Measurements from ENCODE around the gene TPCN2. TPM values are rescaled to one million over a fixed set of nuclear protein-coding genes. Genes with fewer than 3 reads are reported as not detected.

Gene TPCN2
- total RNA-seq, 4 donors from 2014 or later = 27.1 to 36.1 (median 31.3) TPM

DNA sequence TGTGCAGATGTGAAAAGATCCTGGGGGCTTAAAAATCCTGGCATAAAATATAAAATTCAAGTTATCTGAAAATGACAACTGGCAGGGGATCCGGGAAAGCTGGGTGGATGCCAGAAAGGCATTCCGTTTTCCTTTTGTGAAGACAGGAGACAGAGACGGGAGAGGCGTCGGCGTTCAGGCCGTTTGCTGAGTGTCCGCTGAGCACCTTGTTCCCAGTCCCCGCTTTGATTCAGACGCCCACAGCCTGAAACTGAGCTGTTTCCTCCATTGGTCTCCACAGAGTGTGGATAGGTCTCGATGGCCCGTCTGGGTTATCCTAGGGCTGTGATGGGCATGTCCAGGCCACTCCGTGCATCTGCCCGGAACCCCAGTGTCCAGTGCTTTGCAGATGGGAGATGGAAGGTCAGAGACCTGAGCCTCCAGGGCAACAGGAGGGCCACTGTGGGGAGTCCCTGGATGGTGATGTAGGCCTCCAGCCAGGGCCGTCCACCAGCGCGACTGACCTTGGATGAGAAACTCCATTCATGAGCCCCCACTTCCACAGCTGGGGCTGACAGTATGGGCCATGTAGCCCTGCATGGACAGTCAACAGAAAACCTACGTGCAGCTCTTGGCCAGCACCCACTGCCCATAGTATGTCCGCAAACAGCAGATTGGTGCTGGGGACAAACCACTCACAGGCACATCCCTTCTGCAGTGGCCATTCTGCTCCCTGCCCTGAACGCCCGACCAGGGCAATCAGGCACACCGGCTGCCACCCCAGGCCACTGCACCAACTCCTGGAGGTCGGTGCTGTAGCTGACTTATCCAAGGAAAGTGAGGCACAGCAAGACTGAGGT lies 47.3 kb upstream of the TPCN2 start:
- Histone ChIP-seq H3K36me3 (peaks cover 0 to 26% (median 0%) of the 10 kb centered on the region in 3 donors), H3K4me3 (no peak overlapping the region), H3K4me1 (peaks cover 0 to 70% (median 49%) of the 10 kb centered on the region in 4 donors), H3K27me3 (no peaks in the 10 kb centered on the region), H3K27ac (peak overlapping the region; percentile 75 to 95 (median 84)), H3K9me3 (no peaks in the 10 kb centered on the region)
- DNase-seq (ENCODE audit: low spot score in 2 of 2) = peak in 1 of 2 donors; percentile 15
- 64 to 81% methylated on average over 19 to 23 of the region's 23 CpGs for WGBS, 2 donors
- TF ChIP-seq POLR2A (IDR thresholded peaks at IDR 0.05) (no peak), EP300 (IDR thresholded peaks at IDR 0.05) (no peak)
- TF ChIP-seq, protein P1, sequence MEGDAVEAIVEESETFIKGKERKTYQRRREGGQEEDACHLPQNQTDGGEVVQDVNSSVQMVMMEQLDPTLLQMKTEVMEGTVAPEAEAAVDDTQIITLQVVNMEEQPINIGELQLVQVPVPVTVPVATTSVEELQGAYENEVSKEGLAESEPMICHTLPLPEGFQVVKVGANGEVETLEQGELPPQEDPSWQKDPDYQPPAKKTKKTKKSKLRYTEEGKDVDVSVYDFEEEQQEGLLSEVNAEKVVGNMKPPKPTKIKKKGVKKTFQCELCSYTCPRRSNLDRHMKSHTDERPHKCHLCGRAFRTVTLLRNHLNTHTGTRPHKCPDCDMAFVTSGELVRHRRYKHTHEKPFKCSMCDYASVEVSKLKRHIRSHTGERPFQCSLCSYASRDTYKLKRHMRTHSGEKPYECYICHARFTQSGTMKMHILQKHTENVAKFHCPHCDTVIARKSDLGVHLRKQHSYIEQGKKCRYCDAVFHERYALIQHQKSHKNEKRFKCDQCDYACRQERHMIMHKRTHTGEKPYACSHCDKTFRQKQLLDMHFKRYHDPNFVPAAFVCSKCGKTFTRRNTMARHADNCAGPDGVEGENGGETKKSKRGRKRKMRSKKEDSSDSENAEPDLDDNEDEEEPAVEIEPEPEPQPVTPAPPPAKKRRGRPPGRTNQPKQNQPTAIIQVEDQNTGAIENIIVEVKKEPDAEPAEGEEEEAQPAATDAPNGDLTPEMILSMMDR (IDR thresholded peaks at IDR 0.05) = no peak

DNA sequence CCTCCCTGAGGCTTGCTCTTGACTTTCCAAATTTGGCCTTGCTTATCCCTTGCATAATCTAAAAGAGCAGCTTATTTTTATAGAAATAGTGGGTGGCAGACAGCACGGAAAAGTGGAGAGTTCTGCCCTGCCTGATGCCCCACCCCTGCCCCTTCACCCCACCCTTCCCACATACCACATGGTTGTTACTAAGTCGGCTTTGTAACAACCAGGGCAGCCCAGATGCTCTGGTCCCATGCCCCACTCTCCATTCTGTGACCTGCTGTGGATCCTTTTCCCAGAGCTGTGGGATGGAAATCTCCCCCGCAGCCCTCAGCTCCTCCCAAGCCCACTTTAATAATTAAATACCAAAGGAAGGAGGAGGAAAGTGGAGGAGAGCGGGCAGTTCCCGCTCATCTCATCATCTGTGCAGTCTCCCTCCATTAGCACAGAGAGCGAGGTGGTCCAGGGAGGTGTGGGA lies 46.6 kb upstream of the TPCN2 start:
- 54 to 55% methylated on average over 6 of the region's 6 CpGs for WGBS, 2 donors
- Histone ChIP-seq H3K4me1 (peaks cover 0 to 74% (median 52%) of the 10 kb centered on the region in 4 donors), H3K9me3 (no peaks in the 10 kb centered on the region)

GRCh38 chr11:69002570-69003231 lies 46.0 kb upstream of the TPCN2 start:
- DNase-seq (ENCODE audit: low spot score in 2 of 2) = peak in 1 of 2 donors; percentile 11
- H3K36me3 ChIP-seq = peaks cover 0 to 26% (median 0%) of the 10 kb centered on the region in 3 donors
- TF ChIP-seq, protein P1 (IDR thresholded peaks at IDR 0.05) = no peak
- TF ChIP-seq EP300 (IDR thresholded peaks at IDR 0.05) = no peak
- no peak for TF ChIP-seq POLR2A (IDR thresholded peaks at IDR 0.05)
- WGBS, 2 donors = 63 to 76% methylated on average over 10 to 12 of the region's 13 CpGs
- no peaks in the 10 kb centered on the region for H3K27me3 ChIP-seq
- peaks cover 0 to 77% (median 56%) of the 10 kb centered on the region in 4 donors for H3K4me1 ChIP-seq
- H3K9me3 ChIP-seq = no peaks in the 10 kb centered on the region
- peak overlapping the region; percentile 75 to 95 (median 84) for H3K27ac ChIP-seq
- no peak overlapping the region for H3K4me3 ChIP-seq

More for the DNA sequence above, 46.6 kb upstream of the TPCN2 start:
- Histone ChIP-seq H3K27me3 (no peaks in the 10 kb centered on the region), H3K27ac (peak overlapping the region; percentile 75 to 95 (median 84)), H3K36me3 (peaks cover 0 to 26% (median 0%) of the 10 kb centered on the region in 3 donors), H3K4me3 (no peak overlapping the region)
- DNase-seq (ENCODE audit: low spot score in 2 of 2) = peak in 1 of 2 donors; percentile 13
- TF ChIP-seq EP300 (IDR thresholded peaks at IDR 0.05) = no peak
- TF ChIP-seq POLR2A (IDR thresholded peaks at IDR 0.05) = no peak
- TF ChIP-seq, protein P1 (IDR thresholded peaks at IDR 0.05) = no peak

DNA sequence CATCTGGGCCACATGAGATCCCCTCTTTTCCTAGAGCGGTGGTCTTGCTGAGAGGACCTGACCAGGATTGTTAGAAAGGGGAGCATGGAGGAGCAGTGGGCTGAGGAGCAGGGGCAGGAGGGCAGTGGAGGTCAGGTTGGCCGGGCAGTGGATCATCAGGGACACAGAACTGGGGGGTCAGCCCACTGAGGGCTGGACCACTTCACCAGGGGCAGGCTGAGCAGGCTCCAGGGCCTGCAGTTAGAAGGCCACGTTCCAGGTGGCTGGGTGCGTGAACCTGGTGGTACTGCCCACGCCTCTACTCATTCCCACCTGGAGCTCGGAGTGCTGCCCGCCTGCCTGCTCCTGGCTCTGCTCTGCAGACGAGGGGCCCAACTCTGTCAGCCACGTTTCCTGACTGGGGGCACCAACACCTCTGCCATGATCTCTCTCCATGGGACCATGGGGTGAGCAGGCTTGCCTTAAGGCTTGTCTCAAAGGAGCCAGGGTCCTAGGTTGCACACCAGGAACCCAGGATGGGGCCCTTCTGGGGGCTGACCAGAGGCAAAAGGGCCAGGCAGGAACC lies 45.3 kb upstream of the TPCN2 start:
- H3K4me3 ChIP-seq = no peak overlapping the region
- no peaks in the 10 kb centered on the region for H3K27me3 ChIP-seq
- H3K4me1 ChIP-seq = peaks cover 0 to 77% (median 58%) of the 10 kb centered on the region in 4 donors
- peak overlapping the region; percentile 30 to 95 (median 83) for H3K27ac ChIP-seq
- no peak for DNase-seq (ENCODE audit: low spot score in 2 of 2)
- peaks cover 0 to 26% (median 0%) of the 10 kb centered on the region in 3 donors for H3K36me3 ChIP-seq
- 92 to 95% methylated on average over 7 to 9 of the region's 9 CpGs for whole genome bisulfite sequencing, 2 donors
- TF ChIP-seq, protein P1 (IDR thresholded peaks at IDR 0.05) = no peak
- TF ChIP-seq EP300 (IDR thresholded peaks at IDR 0.05) = no peak
- TF ChIP-seq POLR2A (IDR thresholded peaks at IDR 0.05) = no peak
- H3K9me3 ChIP-seq = no peaks in the 10 kb centered on the region
